Measurements from ENCODE around the gene CHAD. TPM values are rescaled to one million over a fixed set of nuclear protein-coding genes. Genes with fewer than 3 reads are reported as not detected.

The CHAD gene
- total and polyA plus RNA-seq, 3 experiments from 2014 or later = not detected

- H3K27me3 Mint-ChIP-seq = peaks cover 12 to 20% of the 10 kb centered on the region in 2 donors
- ChIA-PET POLR2A (no interaction called here), CTCF (no interaction called here)
- H3K4me3 Mint-ChIP-seq = no peak overlapping the region
- no peak overlapping the region for H3K27ac Mint-ChIP-seq
- peaks cover 0 to 2% (median 0%) of the 10 kb centered on the region in 3 donors for H3K36me3 Mint-ChIP-seq
- H3K9me3 Mint-ChIP-seq = no peaks in the 10 kb centered on the region
- Histone ChIP-seq H3K4me3 (ENCODE audit: low read length) (no peak overlapping the region), H3K27me3 (ENCODE audit: insufficient read depth, low read length, poor library complexity, severe bottlenecking) (peaks cover 9% of the 10 kb centered on the region), H3K36me3 (ENCODE audit: insufficient read depth, low read length) (no peaks in the 10 kb centered on the region), H3K27ac (ENCODE audit: low read depth, low read length) (no peak overlapping the region), H3K4me1 (ENCODE audit: insufficient read depth, low read length) (no peaks in the 10 kb centered on the region), H3K9me3 (ENCODE audit: low read length) (no peaks in the 10 kb centered on the region)
- no peak for DNase-seq
- peaks cover 7 to 28% (median 12%) of the 10 kb centered on the region in 3 donors for H3K4me1 Mint-ChIP-seq
Measured at GRCh38 chr17:50464736-50465135, 3.9 kb downstream of the CHAD start.

- ChIA-PET POLR2A (no interaction called here), CTCF (no interaction called here)
- H3K9me3 Mint-ChIP-seq = no peaks in the 10 kb centered on the region
- DNase-seq = no peak
- H3K27me3 ChIP-seq (ENCODE audit: insufficient read depth, low read length, poor library complexity, severe bottlenecking) = peaks cover 3% of the 10 kb centered on the region
- H3K36me3 Mint-ChIP-seq = peaks cover 0 to 2% (median 0%) of the 10 kb centered on the region in 3 donors
- H3K4me3 Mint-ChIP-seq = no peak overlapping the region
- H3K4me1 ChIP-seq (ENCODE audit: insufficient read depth, low read length) = no peaks in the 10 kb centered on the region
- no peak overlapping the region for H3K4me3 ChIP-seq (ENCODE audit: low read length)
- H3K4me1 Mint-ChIP-seq = peaks cover 7 to 24% (median 12%) of the 10 kb centered on the region in 3 donors
- no peak overlapping the region for H3K27ac ChIP-seq (ENCODE audit: low read depth, low read length)
- H3K27me3 Mint-ChIP-seq = peaks cover 12 to 20% of the 10 kb centered on the region in 2 donors
- no peaks in the 10 kb centered on the region for H3K36me3 ChIP-seq (ENCODE audit: insufficient read depth, low read length)
- H3K27ac Mint-ChIP-seq = peak overlapping the region in 1 of 8 donors; percentile 88
- no peaks in the 10 kb centered on the region for H3K9me3 ChIP-seq (ENCODE audit: low read length)
Measured at GRCh38 chr17:50464121-50464520, 4.6 kb downstream of the CHAD start.

GRCh38 chr17:50462446-50462845, 6.2 kb downstream of the CHAD start:
- no peak overlapping the region for H3K27ac Mint-ChIP-seq
- peaks cover 0 to 2% (median 0%) of the 10 kb centered on the region in 3 donors for H3K36me3 Mint-ChIP-seq
- Histone ChIP-seq H3K4me1 (ENCODE audit: insufficient read depth, low read length) (no peaks in the 10 kb centered on the region), H3K9me3 (ENCODE audit: low read length) (no peaks in the 10 kb centered on the region), H3K4me3 (ENCODE audit: low read length) (no peak overlapping the region), H3K27ac (ENCODE audit: low read depth, low read length) (no peak overlapping the region), H3K36me3 (ENCODE audit: insufficient read depth, low read length) (no peaks in the 10 kb centered on the region), H3K27me3 (ENCODE audit: insufficient read depth, low read length, poor library complexity, severe bottlenecking) (no peaks in the 10 kb centered on the region)
- H3K9me3 Mint-ChIP-seq = no peaks in the 10 kb centered on the region
- peaks cover 2 to 9% of the 10 kb centered on the region in 2 donors for H3K27me3 Mint-ChIP-seq
- H3K4me3 Mint-ChIP-seq = no peak overlapping the region
- ChIA-PET CTCF (no interaction called here), POLR2A (interaction anchor here (0.7 kb wide), 1 partner anchor 35 kb away, joined by 3 read pairs; no protein-coding TSS in a partner anchor)
- H3K4me1 Mint-ChIP-seq = peaks cover 6 to 14% (median 7%) of the 10 kb centered on the region in 3 donors
- no peak for DNase-seq

- H3K27me3 Mint-ChIP-seq = peaks cover 0 to 4% of the 10 kb centered on the region in 2 donors
- Histone ChIP-seq H3K27ac (ENCODE audit: low read depth, low read length) (no peak overlapping the region), H3K9me3 (ENCODE audit: low read length) (no peaks in the 10 kb centered on the region), H3K27me3 (ENCODE audit: insufficient read depth, low read length, poor library complexity, severe bottlenecking) (no peaks in the 10 kb centered on the region), H3K36me3 (ENCODE audit: insufficient read depth, low read length) (no peaks in the 10 kb centered on the region), H3K4me3 (ENCODE audit: low read length) (no peak overlapping the region), H3K4me1 (ENCODE audit: insufficient read depth, low read length) (no peaks in the 10 kb centered on the region)
- DNase-seq = no peak
- peaks cover 0 to 2% (median 0%) of the 10 kb centered on the region in 3 donors for H3K36me3 Mint-ChIP-seq
- POLR2A ChIA-PET = interaction anchor here (0.7 kb wide), 1 partner anchor 36 kb away, joined by 3 read pairs; no protein-coding TSS in a partner anchor
- H3K9me3 Mint-ChIP-seq = no peaks in the 10 kb centered on the region
- CTCF ChIA-PET = interaction anchor here (2.3 kb wide), 1 partner anchor 17 kb away, joined by 6 read pairs; the partner anchor contains the start of gene RSAD1
- H3K27ac Mint-ChIP-seq = no peak overlapping the region
- no peak overlapping the region for H3K4me3 Mint-ChIP-seq
- peaks cover 2 to 7% (median 6%) of the 10 kb centered on the region in 3 donors for H3K4me1 Mint-ChIP-seq
Measured at GRCh38 chr17:50461550-50462132, 7.0 kb downstream of the CHAD start.

DNA sequence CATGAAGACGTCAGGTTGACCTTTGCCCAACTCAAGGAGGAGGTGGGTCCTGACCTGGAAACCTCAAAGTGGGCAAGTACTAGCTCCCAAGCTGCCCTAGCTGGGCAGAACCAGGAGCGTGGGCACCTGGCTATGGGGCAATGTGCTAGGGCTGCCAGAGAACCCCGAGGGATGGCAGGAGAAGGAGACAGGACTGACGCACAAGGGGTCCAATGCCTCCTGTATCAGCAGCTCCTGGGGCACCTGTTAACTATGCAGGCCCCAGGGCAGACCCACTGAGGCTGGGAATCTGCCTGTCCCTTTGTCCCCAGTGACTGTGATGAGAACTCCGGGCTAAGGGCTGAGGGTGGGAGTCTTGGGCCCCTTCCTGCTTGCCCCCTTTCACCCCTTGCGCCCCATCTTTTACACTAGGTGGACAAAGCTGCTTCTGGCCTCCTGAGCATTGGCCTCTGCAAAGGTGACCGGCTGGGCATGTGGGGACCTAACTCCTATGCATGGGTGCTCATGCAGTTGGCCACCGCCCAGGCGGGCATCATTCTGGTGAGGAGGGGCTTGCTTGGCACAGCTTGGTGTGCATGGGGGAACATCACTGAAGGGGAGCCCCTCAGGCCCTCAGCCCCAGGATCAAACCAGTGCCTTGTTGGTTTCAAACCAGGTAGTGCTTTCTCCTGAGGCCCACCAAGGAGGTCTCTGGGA, 7.7 kb downstream of the CHAD start:
- H3K4me1 Mint-ChIP-seq = peaks cover 0 to 4% (median 0%) of the 10 kb centered on the region in 3 donors
- ChIA-PET POLR2A (no interaction called here), CTCF (interaction anchor here (2.3 kb wide), 1 partner anchor 18 kb away, joined by 6 read pairs; the partner anchor contains the start of gene RSAD1)
- H3K4me3 Mint-ChIP-seq = no peak overlapping the region
- H3K27ac Mint-ChIP-seq = no peak overlapping the region
- Histone ChIP-seq H3K36me3 (ENCODE audit: insufficient read depth, low read length) (no peaks in the 10 kb centered on the region), H3K9me3 (ENCODE audit: low read length) (no peaks in the 10 kb centered on the region), H3K4me1 (ENCODE audit: insufficient read depth, low read length) (no peaks in the 10 kb centered on the region), H3K4me3 (ENCODE audit: low read length) (no peak overlapping the region), H3K27me3 (ENCODE audit: insufficient read depth, low read length, poor library complexity, severe bottlenecking) (no peaks in the 10 kb centered on the region), H3K27ac (ENCODE audit: low read depth, low read length) (no peak overlapping the region)
- H3K36me3 Mint-ChIP-seq = peaks cover 0 to 2% (median 0%) of the 10 kb centered on the region in 3 donors
- no peak for DNase-seq
- peaks cover 0 to 4% of the 10 kb centered on the region in 2 donors for H3K27me3 Mint-ChIP-seq
- H3K9me3 Mint-ChIP-seq = no peaks in the 10 kb centered on the region

- Histone ChIP-seq H3K9me3 (ENCODE audit: low read length) (no peaks in the 10 kb centered on the region), H3K4me1 (ENCODE audit: insufficient read depth, low read length) (no peaks in the 10 kb centered on the region), H3K4me3 (ENCODE audit: low read length) (no peak overlapping the region), H3K27ac (ENCODE audit: low read depth, low read length) (no peak overlapping the region), H3K36me3 (ENCODE audit: insufficient read depth, low read length) (no peaks in the 10 kb centered on the region), H3K27me3 (ENCODE audit: insufficient read depth, low read length, poor library complexity, severe bottlenecking) (no peaks in the 10 kb centered on the region)
- H3K4me1 Mint-ChIP-seq = no peaks in the 10 kb centered on the region
- no peak for DNase-seq
- no peak overlapping the region for H3K4me3 Mint-ChIP-seq
- no peaks in the 10 kb centered on the region for H3K9me3 Mint-ChIP-seq
- no peak overlapping the region for H3K27ac Mint-ChIP-seq
- peaks cover 0 to 6% (median 0%) of the 10 kb centered on the region in 3 donors for H3K36me3 Mint-ChIP-seq
- POLR2A ChIA-PET = no interaction called here
- CTCF ChIA-PET = interaction anchor here (2.3 kb wide), 1 partner anchor 19 kb away, joined by 6 read pairs; the partner anchor contains the start of gene RSAD1
- H3K27me3 Mint-ChIP-seq = no peaks in the 10 kb centered on the region
Measured at GRCh38 chr17:50459756-50460155, 8.9 kb downstream of the CHAD start.

DNA sequence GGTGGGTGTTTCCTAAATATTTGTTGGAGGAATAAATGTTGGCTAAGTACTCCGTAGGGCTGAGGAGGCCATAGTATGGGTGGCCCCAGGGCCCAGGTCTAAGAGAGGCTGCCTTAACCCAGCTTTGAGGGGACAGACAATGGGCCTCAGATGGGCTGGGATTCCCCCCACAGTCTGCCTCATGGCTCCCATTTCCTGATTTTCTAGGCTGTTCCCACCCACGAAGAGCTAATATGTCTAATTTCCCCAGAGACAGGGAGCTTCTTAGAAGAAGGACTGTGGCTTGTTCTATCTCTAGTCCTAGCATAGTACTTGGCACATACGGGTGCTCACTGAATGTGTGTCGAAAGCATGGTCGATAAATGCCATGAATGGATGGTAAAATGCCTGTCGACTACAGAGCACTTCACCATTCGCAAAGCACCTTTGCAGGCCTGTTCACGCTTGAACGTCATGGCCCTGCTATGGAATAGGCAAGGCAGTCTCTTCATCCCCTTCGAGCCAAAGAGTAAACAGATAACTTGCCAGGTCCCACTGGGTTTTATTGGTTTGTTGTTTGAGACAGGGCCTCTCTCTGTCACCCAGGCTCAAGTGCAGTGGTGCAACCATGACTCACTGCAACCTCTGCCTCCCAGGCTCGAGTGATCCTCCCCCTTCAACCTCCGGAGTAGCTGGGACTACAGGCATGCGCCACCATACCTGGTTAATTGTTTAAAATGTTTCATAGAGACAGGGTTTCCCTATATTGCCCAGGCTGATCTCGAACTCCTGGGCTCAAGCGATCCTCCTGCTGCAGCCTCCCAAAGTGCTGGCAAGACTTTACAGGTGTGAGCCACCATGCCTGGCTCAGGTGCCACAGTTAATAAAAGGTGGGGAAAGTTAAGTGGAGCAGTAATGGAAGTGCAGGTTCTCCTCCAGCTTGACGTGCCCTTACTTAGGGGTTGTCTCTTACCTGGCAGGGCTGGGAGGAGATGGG, 9.7 kb downstream of the CHAD start:
- no peaks in the 10 kb centered on the region for H3K9me3 Mint-ChIP-seq
- H3K36me3 Mint-ChIP-seq = peaks cover 0 to 6% (median 0%) of the 10 kb centered on the region in 3 donors

More for the DNA sequence above, 9.7 kb downstream of the CHAD start:
- no peaks in the 10 kb centered on the region for H3K27me3 Mint-ChIP-seq
- Histone ChIP-seq H3K4me3 (ENCODE audit: low read length) (no peak overlapping the region), H3K27me3 (ENCODE audit: insufficient read depth, low read length, poor library complexity, severe bottlenecking) (no peaks in the 10 kb centered on the region), H3K9me3 (ENCODE audit: low read length) (no peaks in the 10 kb centered on the region), H3K4me1 (ENCODE audit: insufficient read depth, low read length) (no peaks in the 10 kb centered on the region), H3K36me3 (ENCODE audit: insufficient read depth, low read length) (no peaks in the 10 kb centered on the region), H3K27ac (ENCODE audit: low read depth, low read length) (no peak overlapping the region)
- H3K27ac Mint-ChIP-seq = no peak overlapping the region
- ChIA-PET POLR2A (no interaction called here), CTCF (interaction anchor here (2.3 kb wide), 1 partner anchor 20 kb away, joined by 6 read pairs; the partner anchor contains the start of gene RSAD1)
- DNase-seq = no peak
- H3K4me3 Mint-ChIP-seq = no peak overlapping the region
- H3K4me1 Mint-ChIP-seq = no peaks in the 10 kb centered on the region
